Measurements from ENCODE around the gene ZDHHC14. TPM values are rescaled to one million over a fixed set of nuclear protein-coding genes. Genes with fewer than 3 reads are reported as not detected.

The ZDHHC14 gene
- total and polyA plus RNA-seq, 2 of the 8 experiments (the other 6 are each of a cell fraction or from before 2014, with no cell fraction given), result 2.9 to 5.3 TPM

DNA sequence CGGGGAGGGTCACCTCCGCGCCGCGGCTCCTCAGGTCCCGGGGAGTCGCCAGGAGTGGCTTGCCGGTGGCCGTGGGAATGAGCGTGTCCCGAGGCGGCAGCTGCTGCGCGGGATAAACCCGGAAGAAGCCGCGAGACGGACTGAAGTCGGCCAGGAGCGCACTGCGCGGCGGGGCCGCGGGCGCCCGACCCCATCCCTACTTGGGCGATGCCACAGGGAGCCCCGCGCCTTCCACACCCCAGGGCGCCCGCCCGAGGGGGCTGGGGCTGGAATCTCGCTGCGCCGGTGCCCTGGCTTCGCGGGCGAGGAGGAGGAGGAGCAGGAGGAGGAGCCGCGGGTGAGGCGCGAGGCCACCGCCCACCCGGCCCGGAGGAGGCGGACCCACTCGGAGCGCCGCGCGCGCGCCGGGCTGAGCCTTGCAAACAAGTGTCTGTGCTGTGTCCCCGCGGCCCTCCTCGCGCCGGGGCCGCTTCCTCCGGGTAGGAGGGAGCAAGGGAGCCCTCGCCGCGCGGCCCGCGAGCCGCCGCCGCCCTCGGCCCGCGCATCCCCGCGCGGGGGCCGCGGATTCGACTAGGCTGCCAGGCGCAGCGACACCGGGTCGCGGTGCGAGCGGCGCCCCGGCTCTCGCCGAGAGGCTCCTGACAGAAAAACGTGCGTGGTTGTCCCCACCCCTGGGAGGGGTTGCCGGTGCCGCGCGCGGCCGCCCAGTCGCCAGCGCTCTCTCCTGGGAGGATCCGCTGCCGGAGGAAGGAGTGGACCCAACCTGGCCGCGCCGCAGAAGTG, at the start of gene ZDHHC14 (continued):
- no peak for TF ChIP-seq CHD7 (IDR thresholded peaks at IDR 0.05; ENCODE audit: insufficient replicate concordance, low read length)
- no peak for TF ChIP-seq SP2 (IDR thresholded peaks at IDR 0.05; ENCODE audit: low read length)
- peak; percentile 62; the same call in 1 of the 2 replicates for TF ChIP-seq SUZ12 (IDR thresholded peaks at IDR 0.05; ENCODE audit: low read length)
- TF ChIP-seq JUN (IDR thresholded peaks at IDR 0.05; ENCODE audit: low read depth, low read length), result no peak
- no peak for TF ChIP-seq EP300 (IDR thresholded peaks at IDR 0.05; ENCODE audit: borderline replicate concordance in 1 of 2, low read depth in 2 of 2, low read length in 2 of 2)
- TF ChIP-seq RNF2 (IDR thresholded peaks at IDR 0.05; ENCODE audit: borderline replicate concordance, low read depth, low read length, missing control alignments, poor library complexity, severe bottlenecking), result no peak
- TF ChIP-seq ASH2L (IDR thresholded peaks at IDR 0.05; ENCODE audit: low read length), result peak; percentile 34
- TF ChIP-seq KDM4A (IDR thresholded peaks at IDR 0.05; ENCODE audit: low read depth, low read length, severe bottlenecking), result peak; percentile 62
- 0 out of 2 replicates have a peak, but pooled peaks have one; percentile 4 for TF ChIP-seq PHF8 (conservative IDR thresholded peaks at IDR 0.05; ENCODE audit: low read depth, low read length)
